Endometrial microvascular endothelial cells (primary cell): ENCODE data around the gene PHF14. TPM values are rescaled to one million over a fixed set of nuclear protein-coding genes. Genes with fewer than 3 reads are reported as not detected.
"Not testable (repeated sequence)": the region's sequence is repeated elsewhere in the genome, so short reads cannot be mapped to it uniquely, and the experiment has no call there.

Experiments
- in situ Hi-C: cut with HindIII; loops from 2 replicates; pipeline ENCODE4 v1.10.0; 2017; ENCODE audit warnings: low sequenced_read_pairs, low pct_unique_long_range_greater_than_20kb; ENCODE audit errors: inconsistent ontology term
- total RNA-seq: library from RNA; depleted of rRNA; stranded (reverse); fragments of >200 nt; gene quantifications from one replicate; pipeline ENCODE4 v1.2.3, GENCODE V29; 2015; ENCODE audit errors: inconsistent ontology term

The PHF14 gene, protein sequence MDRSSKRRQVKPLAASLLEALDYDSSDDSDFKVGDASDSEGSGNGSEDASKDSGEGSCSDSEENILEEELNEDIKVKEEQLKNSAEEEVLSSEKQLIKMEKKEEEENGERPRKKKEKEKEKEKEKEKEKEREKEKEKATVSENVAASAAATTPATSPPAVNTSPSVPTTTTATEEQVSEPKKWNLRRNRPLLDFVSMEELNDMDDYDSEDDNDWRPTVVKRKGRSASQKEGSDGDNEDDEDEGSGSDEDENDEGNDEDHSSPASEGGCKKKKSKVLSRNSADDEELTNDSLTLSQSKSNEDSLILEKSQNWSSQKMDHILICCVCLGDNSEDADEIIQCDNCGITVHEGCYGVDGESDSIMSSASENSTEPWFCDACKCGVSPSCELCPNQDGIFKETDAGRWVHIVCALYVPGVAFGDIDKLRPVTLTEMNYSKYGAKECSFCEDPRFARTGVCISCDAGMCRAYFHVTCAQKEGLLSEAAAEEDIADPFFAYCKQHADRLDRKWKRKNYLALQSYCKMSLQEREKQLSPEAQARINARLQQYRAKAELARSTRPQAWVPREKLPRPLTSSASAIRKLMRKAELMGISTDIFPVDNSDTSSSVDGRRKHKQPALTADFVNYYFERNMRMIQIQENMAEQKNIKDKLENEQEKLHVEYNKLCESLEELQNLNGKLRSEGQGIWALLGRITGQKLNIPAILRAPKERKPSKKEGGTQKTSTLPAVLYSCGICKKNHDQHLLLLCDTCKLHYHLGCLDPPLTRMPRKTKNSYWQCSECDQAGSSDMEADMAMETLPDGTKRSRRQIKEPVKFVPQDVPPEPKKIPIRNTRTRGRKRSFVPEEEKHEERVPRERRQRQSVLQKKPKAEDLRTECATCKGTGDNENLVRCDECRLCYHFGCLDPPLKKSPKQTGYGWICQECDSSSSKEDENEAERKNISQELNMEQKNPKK
- 9.7 TPM for total RNA-seq

DNA sequence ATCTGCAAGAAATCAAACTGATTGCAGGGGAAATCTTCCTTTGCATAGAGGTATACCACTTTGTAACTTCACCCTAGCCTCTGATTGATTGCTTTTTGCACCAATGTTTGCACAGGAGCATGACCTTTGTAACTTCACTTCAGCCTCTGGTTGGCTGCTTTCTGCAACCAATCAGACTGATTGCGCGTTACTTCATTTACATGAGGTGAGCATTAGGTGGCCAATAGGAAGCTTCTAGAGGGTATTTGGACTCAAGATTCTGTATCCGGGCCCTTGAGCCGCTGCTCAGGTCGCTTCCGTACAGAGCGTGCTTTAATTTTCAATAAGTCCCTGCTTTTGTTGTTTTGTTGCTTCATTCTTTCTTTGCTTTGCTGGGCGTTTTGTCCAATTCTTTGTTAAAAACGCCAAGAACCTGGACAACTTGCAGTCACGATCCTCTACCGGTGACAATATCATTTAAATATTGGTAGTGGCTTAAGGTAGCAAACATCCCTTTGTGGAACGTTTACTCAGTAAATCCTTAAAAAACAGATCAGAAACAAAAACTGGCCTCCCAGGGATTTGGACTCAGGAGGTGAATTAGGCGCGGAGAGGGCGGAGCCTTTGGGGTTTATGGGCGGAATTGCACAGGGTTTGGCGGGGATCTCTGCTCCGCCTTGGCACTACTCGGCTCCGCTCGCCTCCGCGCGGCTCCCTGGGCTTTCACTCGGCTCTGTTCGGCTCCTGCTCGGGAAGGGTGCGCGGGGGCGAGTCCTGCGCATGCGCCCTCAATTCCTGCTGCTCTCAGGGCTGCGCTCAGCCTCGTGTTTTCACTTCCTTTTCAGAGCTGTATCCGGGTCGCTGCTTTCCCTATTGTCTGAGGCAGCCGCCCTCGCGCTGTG is at the start of gene PHF14:
Gene PHF14 (plus strand): TSS at position 812 of the 881 bp plus-strand sequence. CDS start 452 bp downstream, outside the sequence.
- in situ Hi-C loops, result no loop called here

DNA sequence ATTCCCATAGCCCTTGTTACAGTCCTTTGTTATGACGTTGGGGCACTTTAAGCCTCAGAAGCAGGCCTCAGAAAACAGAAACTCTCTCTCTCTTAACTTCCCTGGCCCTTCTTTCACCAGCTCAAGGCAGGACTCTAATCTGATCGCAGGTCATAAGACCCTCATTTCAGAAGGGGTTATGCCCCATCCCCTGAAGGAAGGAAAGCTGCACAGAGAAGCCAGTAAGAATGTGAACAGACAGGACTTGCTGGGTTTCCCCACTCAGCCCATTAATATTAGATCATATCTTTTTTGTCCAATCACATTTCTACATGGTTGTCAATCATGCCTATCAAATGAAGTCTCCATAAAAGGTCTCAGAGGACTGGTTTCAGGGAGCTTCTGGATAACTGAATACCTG is 49.3 kb upstream of the PHF14 start:
- in situ Hi-C loops, result no loop called here

DNA sequence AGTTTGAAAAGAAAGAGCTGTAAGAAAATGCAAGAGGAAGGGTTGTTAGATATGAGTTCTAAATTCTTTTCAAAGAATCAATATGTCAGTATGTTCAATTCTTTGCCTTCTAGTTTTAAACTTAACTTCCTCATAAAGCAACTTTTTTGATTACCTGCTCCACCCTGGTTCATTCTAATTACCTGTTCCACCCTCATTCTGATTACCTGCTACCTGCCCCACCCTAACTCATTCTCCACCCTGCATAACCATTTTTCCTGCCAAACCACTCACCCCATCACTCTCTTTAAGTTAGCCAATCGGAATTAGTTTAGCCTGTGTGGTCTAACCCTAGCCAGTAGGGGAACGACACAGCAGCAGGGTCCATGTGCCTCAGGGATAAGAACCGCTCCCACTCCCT is 45.5 kb upstream of the PHF14 start:
- in situ Hi-C loops, result not testable (repeated sequence)

DNA sequence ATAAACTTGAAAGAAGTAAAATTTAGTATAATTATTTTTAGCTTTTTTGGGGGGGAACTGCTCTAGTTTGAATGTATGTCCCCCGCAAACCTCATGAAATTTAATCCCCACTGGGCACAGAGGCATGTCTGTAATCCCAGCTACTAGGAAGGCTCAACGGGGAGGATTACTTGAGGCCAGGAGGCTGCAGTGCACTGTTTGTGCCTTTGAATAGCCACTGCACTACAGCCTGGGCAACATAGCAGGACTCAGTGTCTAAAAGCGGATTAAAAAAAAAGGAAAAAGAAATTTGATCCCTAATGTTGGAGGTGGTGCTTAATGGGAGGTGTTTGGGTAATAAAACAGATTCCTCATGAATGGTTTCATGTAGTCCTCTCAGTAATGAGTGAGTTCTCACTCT is 43.1 kb upstream of the PHF14 start:
- in situ Hi-C loops, result no loop called here

DNA sequence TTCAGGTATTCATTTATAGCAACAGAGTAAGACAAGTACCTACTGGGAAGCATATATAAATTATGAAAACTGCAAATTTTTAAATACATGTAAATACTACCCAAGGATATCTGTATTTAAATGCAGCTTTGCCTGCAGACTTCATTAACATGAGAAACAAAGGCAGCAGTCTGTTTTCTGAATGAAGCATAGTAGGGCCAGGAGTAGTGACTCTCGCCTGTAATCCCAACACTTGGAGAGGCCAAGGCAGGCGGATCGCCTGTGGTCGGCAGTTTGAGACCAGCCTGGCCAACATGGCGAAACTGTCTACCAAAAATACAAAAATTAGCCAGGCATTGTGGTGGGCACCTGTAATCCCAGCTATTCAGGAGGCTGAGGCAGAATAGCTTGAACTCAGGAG is 42.5 kb upstream of the PHF14 start:
- in situ Hi-C loops, result no loop called here

DNA sequence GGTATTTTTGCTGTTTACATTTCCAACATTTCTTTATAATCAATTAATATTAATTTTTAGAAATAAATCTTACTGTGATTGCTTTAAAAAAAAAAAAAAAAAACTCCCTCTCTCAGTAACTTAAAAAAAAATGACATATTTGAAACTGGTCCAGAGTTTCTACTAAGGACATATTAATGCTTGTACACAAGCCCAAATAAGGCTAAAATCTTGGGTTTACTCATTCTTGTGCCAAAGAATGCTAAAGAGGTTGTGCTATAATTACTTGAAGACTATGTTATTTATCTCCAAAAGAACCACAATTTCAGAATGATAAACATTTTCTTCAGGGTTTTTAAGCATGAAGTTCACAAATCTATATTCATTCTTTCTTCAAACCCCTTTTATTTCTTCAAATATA is 39.4 kb upstream of the PHF14 start:
- in situ Hi-C loops, result no loop called here

DNA sequence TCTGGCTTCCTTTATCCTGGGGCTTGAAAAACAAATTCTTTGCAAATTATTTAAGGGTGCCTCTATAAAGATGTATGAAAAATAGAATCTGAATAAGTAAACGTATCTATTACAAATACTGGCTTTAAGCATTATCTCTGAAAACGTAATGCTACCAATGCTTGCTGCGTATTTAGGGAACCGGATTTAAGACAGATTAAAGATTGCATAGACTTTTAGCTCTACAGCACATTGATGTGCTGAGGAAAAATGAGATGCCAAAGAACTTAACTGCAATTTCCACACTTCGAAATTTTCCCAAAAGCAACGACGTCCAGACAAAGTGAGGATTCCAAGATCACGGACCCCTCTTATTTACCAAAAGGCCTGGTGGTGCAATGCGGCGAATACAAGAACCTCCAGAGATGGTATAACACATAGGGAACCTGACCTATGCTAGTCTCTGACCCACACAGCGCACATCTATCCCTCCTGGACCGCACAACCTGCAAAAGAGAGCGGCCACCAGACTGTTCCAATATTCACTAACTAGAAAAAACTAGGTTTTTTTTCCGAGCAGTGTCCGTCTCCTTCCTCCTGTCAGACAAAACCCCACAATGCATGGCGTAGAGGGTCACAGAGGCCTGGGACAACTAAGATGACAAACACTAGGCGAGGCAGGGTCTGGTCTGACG is 34.3 kb upstream of the PHF14 start:
- in situ Hi-C loops, result no loop called here

DNA sequence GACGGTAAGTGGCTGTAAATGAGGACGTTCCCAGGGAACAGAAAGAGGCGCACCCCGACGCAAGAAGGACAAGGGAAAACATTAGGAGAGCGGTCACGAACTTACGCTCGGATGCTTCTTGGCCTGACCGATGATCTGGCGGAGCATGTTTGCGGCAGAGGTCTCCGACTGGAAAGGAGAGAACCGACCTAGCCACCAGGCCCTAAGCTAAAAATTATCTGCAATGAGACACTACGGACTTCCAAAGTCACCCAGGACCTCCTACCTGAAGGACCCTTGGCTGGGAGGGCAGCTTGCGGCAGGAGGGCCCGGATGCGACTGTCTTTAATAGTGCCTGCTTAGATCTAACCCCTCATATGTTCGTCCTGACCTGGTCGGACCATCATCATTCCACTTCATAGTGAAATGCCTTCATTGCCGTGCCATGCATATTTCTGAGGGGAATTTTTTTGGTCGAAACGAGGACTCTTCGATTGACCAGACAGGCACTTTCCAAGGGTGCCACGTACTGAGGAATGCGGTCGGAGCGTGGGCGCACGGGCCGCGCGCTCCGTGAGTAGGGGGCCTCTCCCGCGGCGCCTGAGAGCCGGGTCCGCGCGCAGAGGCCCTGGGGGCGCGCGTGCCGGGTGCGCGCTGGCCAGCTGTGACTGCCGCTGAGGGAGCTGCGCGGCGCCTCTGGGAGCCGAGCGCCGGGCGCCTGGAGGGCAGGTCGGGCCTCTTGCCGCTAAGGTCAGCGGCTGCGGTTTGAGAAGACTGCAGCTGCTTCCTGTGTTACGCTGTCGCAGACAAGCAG is 33.6 kb upstream of the PHF14 start:
- in situ Hi-C loops, result no loop called here

DNA sequence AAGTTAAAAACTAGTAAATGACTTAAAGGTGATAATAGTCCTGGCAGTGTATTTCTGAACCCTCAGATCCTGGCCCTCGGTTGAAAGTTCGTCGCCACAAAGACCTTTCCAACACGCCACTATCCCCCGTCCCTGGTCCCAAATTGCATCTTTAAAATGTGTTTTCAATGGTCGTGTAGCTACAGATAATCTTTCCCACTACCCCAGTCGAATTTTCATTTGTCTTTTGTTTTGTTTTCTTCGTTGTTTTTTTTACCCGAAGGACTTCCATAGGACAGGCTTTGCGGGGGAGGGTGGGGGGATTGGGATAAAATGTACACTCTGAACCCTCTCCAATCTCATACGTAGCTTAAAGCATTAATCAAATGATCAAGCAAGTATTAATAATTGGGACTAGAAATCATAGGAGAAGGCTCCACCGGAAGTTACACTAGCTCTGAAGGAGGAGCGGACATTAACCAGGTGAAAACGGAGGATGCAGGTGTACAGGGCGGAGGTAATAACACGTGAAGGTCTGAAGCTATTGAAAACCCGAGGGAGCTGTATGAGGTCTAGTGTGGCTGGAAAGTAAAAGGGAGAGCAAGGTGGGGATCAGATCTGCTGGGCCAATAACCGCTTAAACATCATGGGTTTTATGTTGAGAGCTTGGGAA is 32.8 kb upstream of the PHF14 start:
- in situ Hi-C loops, result no loop called here

DNA sequence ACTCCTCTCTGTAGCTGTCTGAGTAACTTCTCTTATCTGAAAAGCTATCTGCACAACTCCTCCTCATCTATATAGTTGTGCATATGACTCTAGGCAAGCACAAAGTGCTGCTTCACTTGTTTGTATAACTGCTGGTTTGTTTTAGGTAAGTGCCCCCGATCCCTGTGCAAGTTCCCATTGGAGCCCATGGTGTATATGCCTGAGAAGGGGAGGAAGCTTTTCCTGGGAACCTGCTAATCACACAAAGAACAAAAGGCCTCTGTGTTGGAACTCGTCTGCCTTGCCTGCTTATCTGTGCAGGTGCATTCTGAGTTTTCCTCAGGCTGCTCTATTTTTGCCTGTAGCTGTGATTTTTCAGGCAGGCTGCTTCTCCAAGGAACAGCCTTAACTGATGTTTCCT is 23.2 kb upstream of the PHF14 start:
- in situ Hi-C loops, result no loop called here

DNA sequence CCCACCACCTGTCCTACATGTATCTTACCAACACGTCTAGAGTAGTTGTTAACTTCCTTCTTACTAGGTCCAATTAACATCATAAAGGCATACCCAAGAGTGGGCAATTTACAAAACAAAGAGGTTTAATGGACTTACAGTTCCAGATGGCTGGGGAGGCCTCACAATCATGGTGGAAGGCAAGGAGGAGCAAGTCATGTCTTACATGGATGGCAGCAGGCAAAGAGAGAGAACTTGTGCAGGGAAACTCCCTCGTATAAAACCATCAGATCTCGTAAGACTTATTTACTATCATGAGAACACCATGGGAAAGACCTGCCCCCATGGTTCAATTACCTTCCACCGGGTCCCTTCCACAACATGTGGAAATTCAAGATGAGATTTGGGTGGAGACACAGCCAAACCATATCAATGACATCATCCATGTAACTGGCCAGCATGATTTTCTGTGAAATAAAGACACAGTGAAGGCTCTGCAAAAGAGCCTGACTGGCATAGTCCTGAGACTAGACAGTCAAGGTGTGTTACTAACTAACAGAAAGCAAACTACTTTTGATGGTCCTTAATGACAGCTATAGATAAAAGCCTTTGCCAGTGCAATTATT is 22.6 kb upstream of the PHF14 start:
- in situ Hi-C loops, result not testable (repeated sequence)

DNA sequence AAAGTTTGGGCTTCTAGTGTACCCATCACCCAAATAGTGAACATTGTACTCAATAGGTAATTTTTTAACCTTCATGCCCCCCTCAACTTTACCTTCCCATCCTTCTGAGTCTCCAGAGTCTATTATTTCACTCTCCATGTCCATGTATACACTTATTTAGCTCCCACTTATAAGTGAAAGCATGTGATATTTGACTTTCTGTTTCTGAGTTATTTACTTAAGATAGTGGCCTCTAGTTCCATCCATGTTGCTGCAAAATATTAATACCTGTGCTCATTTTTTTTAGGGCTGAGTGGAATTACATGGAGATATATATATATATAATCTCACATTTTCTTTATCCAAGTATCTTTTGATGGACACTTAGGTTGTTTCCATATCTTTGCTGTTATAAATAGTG is 21.1 kb upstream of the PHF14 start:
- in situ Hi-C loops, result no loop called here

DNA sequence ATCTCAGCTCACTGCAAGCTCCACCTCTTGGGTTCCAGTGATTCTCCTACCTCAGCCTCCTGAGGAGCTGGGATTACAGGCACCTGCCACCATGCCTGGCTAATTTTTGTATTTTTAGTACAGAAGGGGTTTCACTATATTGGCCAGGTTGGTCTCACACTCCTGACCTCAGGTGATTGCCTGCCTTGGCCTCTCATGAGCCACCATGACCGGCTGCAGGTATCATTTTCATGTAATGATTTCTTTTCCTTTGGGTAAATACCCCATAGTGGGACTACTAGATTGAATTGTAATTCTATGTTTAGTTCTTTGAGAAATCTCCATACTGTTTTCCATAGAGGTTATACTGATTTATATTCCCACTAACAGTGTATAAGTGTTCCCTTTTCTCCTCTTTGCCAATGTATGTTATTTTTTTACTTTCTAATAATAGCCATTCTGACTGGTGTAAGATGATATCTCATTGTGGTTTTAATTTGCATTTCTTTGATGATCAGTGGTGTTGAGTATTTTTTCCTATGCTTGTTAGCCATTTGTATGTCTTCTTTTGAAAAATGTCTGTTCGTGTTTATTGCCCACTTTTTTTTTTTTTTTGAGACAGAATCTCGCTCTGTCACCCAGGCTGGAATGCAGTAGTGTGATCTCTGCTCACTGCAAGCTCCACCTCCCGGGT is 20.5 kb upstream of the PHF14 start:
- in situ Hi-C loops, result not testable (repeated sequence)

DNA sequence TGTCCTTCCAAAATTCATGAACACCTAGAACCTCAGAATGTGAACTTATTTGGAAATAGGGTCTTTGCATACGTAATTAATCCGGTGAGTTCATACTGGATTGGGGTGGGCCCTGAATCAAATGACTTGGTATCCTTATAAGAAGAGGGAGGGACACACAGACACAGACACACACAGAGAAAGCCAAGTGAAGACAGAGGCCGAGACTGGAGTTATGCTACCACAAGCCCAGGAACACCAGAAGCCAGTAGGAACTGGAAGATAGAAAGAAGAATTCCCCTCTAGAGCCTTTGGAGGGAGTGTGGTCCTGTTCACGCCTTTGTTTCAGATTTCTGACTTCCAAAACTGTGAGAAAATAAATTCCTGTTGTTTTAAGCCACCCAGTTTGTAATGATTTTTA is 17.1 kb upstream of the PHF14 start:
- in situ Hi-C loops, result no loop called here

DNA sequence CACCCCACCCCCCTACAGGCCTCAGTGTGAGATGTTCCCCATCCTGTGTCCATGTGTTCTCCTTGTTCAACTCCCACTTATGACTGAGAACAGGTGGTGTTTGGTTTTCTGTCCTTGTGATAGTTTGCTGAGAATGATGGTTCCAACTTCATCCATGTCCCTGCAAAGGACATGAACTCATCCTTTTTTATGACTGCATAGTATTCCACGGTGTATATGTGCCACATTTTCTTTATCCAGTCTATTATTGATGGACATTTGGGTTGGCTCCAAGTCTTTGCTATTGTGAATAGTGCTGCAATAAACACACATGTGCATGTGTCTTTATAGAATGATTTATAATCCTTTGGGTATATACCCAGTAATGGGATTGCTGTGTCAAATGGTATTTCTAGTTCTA is 13.4 kb upstream of the PHF14 start:
- in situ Hi-C loops, result not testable (repeated sequence)

DNA sequence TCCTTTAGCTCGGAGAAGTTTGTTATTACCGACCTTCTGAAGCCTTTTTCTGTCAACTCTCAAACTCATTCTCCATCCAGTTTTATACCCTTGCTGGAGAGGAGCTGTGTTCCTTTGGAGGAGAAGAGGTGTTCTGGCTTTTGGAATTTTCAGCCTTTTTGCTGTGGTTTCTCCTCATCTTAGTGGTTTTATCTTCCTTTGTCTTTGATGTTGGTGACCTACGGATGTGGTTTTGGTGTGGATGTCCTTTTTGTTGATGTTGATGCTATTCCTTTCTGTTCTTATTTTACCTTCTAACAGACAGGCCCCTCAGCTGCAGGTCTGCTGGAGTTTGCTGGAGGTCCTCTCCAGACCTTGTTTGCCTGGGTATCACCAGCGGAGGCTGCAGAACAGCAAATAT is 8.7 kb upstream of the PHF14 start:
- in situ Hi-C loops, result not testable (repeated sequence)
